Hematopoietic multipotent progenitor cell treated with erythropoietin and hydrocortisone succinate and interleukin-3 and kit ligand, for 15 days (in vitro differentiated cells): ENCODE results near the gene HOMER3.

Experiments used
- DNase-seq: peaks from one replicate; pipeline ENCODE4 v3.0.0-alpha.2; 2015; ENCODE audit warnings: low spot score

The HOMER3 gene

GRCh38 chr19:18940769-18941627 lies at the start of gene HOMER3:
Gene HOMER3 (minus strand): TSS chr19:18941217. CDS start chr19:18938982, 2,235 bp downstream.
- DNase-seq, result peak; percentile 42

- no peak for DNase-seq
These were observed 49.2 kb upstream of the HOMER3 start for GRCh38 chr19:18990128-18990708.

GRCh38 chr19:18989316-18989715 lies 48.3 kb upstream of the HOMER3 start:
- DNase-seq, result no peak

- DNase-seq, result no peak
These were observed 46.4 kb upstream of the HOMER3 start for GRCh38 chr19:18987456-18987855.

- no peak for DNase-seq
These were observed 44.2 kb upstream of the HOMER3 start for GRCh38 chr19:18985257-18985656.

- DNase-seq, result no peak
These were observed 43.2 kb upstream of the HOMER3 start for GRCh38 chr19:18984251-18984650.

- DNase-seq, result no peak
These were observed 41.7 kb upstream of the HOMER3 start for GRCh38 chr19:18982669-18983068.

- DNase-seq, result no peak
These were observed 39.5 kb upstream of the HOMER3 start for GRCh38 chr19:18980432-18981020.

- DNase-seq, result no peak
These were observed 37.6 kb upstream of the HOMER3 start for GRCh38 chr19:18978616-18979015.

- no peak for DNase-seq
These were observed 34.9 kb upstream of the HOMER3 start for GRCh38 chr19:18975869-18976268.

- no peak for DNase-seq
These were observed 34.0 kb upstream of the HOMER3 start for GRCh38 chr19:18975011-18975410.

- no peak for DNase-seq
These were observed 31.8 kb upstream of the HOMER3 start for GRCh38 chr19:18972851-18973250.

GRCh38 chr19:18972301-18972811 lies 31.3 kb upstream of the HOMER3 start:
- DNase-seq, result no peak

- DNase-seq, result no peak
These were observed 29.1 kb upstream of the HOMER3 start for GRCh38 chr19:18969931-18970659.

- DNase-seq, result no peak
These were observed 26.5 kb upstream of the HOMER3 start for GRCh38 chr19:18967358-18968146.

- DNase-seq, result no peak
These were observed 25.3 kb upstream of the HOMER3 start for GRCh38 chr19:18966307-18966706.

GRCh38 chr19:18964121-18964520 lies 23.1 kb upstream of the HOMER3 start:
- DNase-seq, result no peak

GRCh38 chr19:18961767-18962620 lies 21.0 kb upstream of the HOMER3 start:
- no peak for DNase-seq

GRCh38 chr19:18960370-18960769 lies 19.4 kb upstream of the HOMER3 start:
- DNase-seq, result no peak

GRCh38 chr19:18955042-18955441 lies 14.0 kb upstream of the HOMER3 start:
- no peak for DNase-seq

GRCh38 chr19:18954094-18954493 lies 13.1 kb upstream of the HOMER3 start:
- no peak for DNase-seq
